T-cell (primary cell): ENCODE data around the gene BCO2. TPM values are rescaled to one million over a fixed set of nuclear protein-coding genes. Genes with fewer than 3 reads are reported as not detected.

Experiments
- ATAC-seq, 4 experiments: fragments of 200-7000 bp in 3 of 4; fragments of 150-1000 bp in 1 of 4; cut with Tn5 transposase; replicated peaks in 1 of 4; 1 replicate in 3 of 4; 2 replicates in 1 of 4; pipeline ENCODE4 v1.10.0; 2021; ENCODE audit warnings: moderate library complexity in 3 of 4, mild to moderate bottlenecking in 2 of 4, moderate number of reproducible peaks in 1 of 4
- CTCF ChIA-PET, 2 donors: fragments of 300-600 bp; sonication (Branson Sonifier 250); formaldehyde crosslinking; loops; one replicate each; lab custom pipeline; 2022; ENCODE audit warnings: antibody characterized with exemption in 2 of 2; lab: Charles Lee
- POLR2A ChIA-PET, 2 donors: fragments of 300-600 bp; sonication (Branson Sonifier 250); formaldehyde crosslinking; loops; one replicate each; lab custom pipeline; 2022; ENCODE audit warnings: antibody characterized with exemption in 2 of 2; lab: Charles Lee
- DNase-seq, 35 experiments: peaks; one replicate each; pipeline versions ENCODE4 v3.0.0 to v3.0.0-alpha.2; 2013 to 2023
- H3K27ac ChIP-seq: one replicate; pipeline ENCODE4 v1.5.1; 2013; ENCODE audit warnings: low read length
- H3K27me3 ChIP-seq, 2 experiments: replicated peaks in 1 of 2; 1 replicate in 1 of 2; 2 replicates in 1 of 2; pipeline versions ENCODE4 v1.6.1 to v1.7.0; 2013; ENCODE audit warnings: low read length in 1 of 2, mixed read lengths in 1 of 2; ENCODE audit not compliant: control insufficient read depth in 2 of 2, insufficient read depth in 2 of 2; ENCODE audit errors: extremely low read depth in 1 of 2
- H3K36me3 ChIP-seq, 2 donors: 1 replicate in 1 of 2; 2 replicates in 1 of 2; pipeline versions ENCODE4 v1.6.1 to v1.7.0; 2013; ENCODE audit warnings: low read length in 1 of 2; ENCODE audit not compliant: control insufficient read depth in 2 of 2, insufficient read depth in 1 of 2; ENCODE audit errors: extremely low read depth in 1 of 2
- H3K4me1 ChIP-seq, 2 experiments: 1 replicate in 1 of 2; 2 replicates in 1 of 2; pipeline versions ENCODE4 v1.6.1 to v1.7.0; 2013; ENCODE audit warnings: low read length in 2 of 2, mixed read lengths in 1 of 2; ENCODE audit not compliant: insufficient read depth in 2 of 2, control insufficient read depth in 1 of 2; ENCODE audit errors: extremely low read depth in 1 of 2
- H3K4me3 ChIP-seq, 2 donors: 1 replicate in 1 of 2; 2 replicates in 1 of 2; pipeline versions ENCODE4 v1.5.1 to v1.7.0; 2013; ENCODE audit warnings: mild to moderate bottlenecking in 2 of 2, low read length in 1 of 2, moderate library complexity in 1 of 2; ENCODE audit not compliant: control insufficient read depth in 1 of 2; ENCODE audit errors: extremely low read depth in 1 of 2
- H3K9me3 ChIP-seq: 2 replicates; pipeline ENCODE4 v1.7.0; 2013
- H3K27ac Mint-ChIP-seq, 2 donors: one replicate each; pipeline ENCODE4 v1.8.0; 2020 to 2021; ENCODE audit warnings: mild to moderate bottlenecking in 2 of 2, mixed read lengths in 2 of 2
- H3K27me3 Mint-ChIP-seq, 2 donors: one replicate each; pipeline ENCODE4 v1.8.0; 2021 to 2022; ENCODE audit warnings: mixed read lengths in 2 of 2
- H3K36me3 Mint-ChIP-seq: one replicate; pipeline ENCODE4 v1.8.0; 2021; ENCODE audit warnings: mixed read lengths
- H3K4me1 Mint-ChIP-seq, 3 donors: one replicate each; pipeline ENCODE4 v1.8.0; 2020 to 2022; ENCODE audit warnings: mixed read lengths in 3 of 3, mild to moderate bottlenecking in 1 of 3
- H3K4me3 Mint-ChIP-seq, 3 donors: one replicate each; pipeline ENCODE4 v1.8.0; 2020 to 2022; ENCODE audit warnings: mild to moderate bottlenecking in 3 of 3, mixed read lengths in 3 of 3, moderate library complexity in 3 of 3
- H3K9me3 Mint-ChIP-seq, 3 donors: one replicate each; pipeline ENCODE4 v1.8.0; 2020 to 2022; ENCODE audit warnings: mixed read lengths in 3 of 3
- WGBS: methylation state at CpG from one replicate; pipeline ENCODE4 v1.1.5; 2013; ENCODE audit warnings: missing lambda C conversion rate; ENCODE audit not compliant: insufficient coverage; 5-methylcytosine and 5-hydroxymethylcytosine counted together
- total RNA-seq, 35 experiments: library from RNA in 6 of 35; stranded (reverse) in 6 of 35; fragments of 120-200 nt in 1 of 35; gene quantifications; one replicate each; pipeline versions ENCODE4 v1.2.1 to v1.2.4 and lab custom pipeline; 2013 to 2026

The BCO2 gene
- total RNA-seq, 5 donors from 2014 or later (not counting 1 experiment from before 2014, with no cell fraction given): 1.5 to 3.2 (median 1.8) TPM

- DNase-seq (peak in 4 of 35 experiments; percentile 17 to 52 (median 45)), ATAC-seq (peak; percentile 71 to 74 (median 74))
- WGBS: no CpG with 5 or more reads among the region's 16 CpGs
- no peaks in the 10 kb centered on the region for H3K9me3 Mint-ChIP-seq
- Histone ChIP-seq H3K4me1 (peaks cover 13 to 17% of the 10 kb centered on the region in 2 experiments), H3K4me3 (peak overlapping the region; percentile 95), H3K9me3 (no peaks in the 10 kb centered on the region), H3K36me3 (peaks cover 4 to 19% of the 10 kb centered on the region in 2 donors), H3K27me3 (peaks cover 0 to 4% of the 10 kb centered on the region in 2 experiments), H3K27ac (peak overlapping the region; percentile 99)
- CTCF ChIA-PET: interaction anchor here in 1 of 2 donors (0.6 to 2.0 kb wide), 6 partner anchors 46 to 685 kb away, joined by 3 to 8 read pairs (median 4); no protein-coding TSS in a partner anchor
- POLR2A ChIA-PET: interaction anchor here (0.5 to 0.7 kb wide), 5 partner anchors 47 to 1164 kb away, joined by 3 to 13 read pairs (median 4); no protein-coding TSS in a partner anchor
- H3K36me3 Mint-ChIP-seq: peaks cover 28% of the 10 kb centered on the region
- peaks cover 16 to 33% (median 30%) of the 10 kb centered on the region in 3 donors for H3K4me1 Mint-ChIP-seq
- peak overlapping the region; percentile 89 to 97 for H3K27ac Mint-ChIP-seq
- peak overlapping the region; percentile 87 to 89 (median 89) for H3K4me3 Mint-ChIP-seq
- no peaks in the 10 kb centered on the region for H3K27me3 Mint-ChIP-seq
Observed at GRCh38 chr11:112226831-112227401, 51.6 kb downstream of the BCO2 start.

GRCh38 chr11:112227471-112227870, 52.2 kb downstream of the BCO2 start:
- ATAC-seq (no peak), DNase-seq (no peak)
- no peak overlapping the region for H3K27ac ChIP-seq
- Mint-ChIP-seq H3K27me3 (no peaks in the 10 kb centered on the region), H3K36me3 (peaks cover 34% of the 10 kb centered on the region), H3K4me1 (peaks cover 16 to 33% (median 30%) of the 10 kb centered on the region in 3 donors), H3K9me3 (no peaks in the 10 kb centered on the region), H3K4me3 (peak overlapping the region; percentile 87 to 89 (median 89)), H3K27ac (peak overlapping the region in 1 of 2 donors; percentile 97)
- no peak overlapping the region for H3K4me3 ChIP-seq
- H3K4me1 ChIP-seq: peaks cover 13 to 17% of the 10 kb centered on the region in 2 experiments
- POLR2A ChIA-PET: no interaction called here
- CTCF ChIA-PET: interaction anchor here in 1 of 2 donors (0.8 to 2.0 kb wide), 5 partner anchors 45 to 61 kb away, joined by 3 to 8 read pairs (median 5); no protein-coding TSS in a partner anchor
- 50% methylated on average over 2 of the region's 4 CpGs for WGBS
- peaks cover 0 to 3% of the 10 kb centered on the region in 2 experiments for H3K27me3 ChIP-seq
- peaks cover 9 to 21% of the 10 kb centered on the region in 2 donors for H3K36me3 ChIP-seq
- no peaks in the 10 kb centered on the region for H3K9me3 ChIP-seq

- CTCF ChIA-PET: interaction anchor here in 1 of 2 donors (1.0 kb wide), 1 partner anchor 51 kb away, joined by 9 read pairs; no protein-coding TSS in a partner anchor
- no peak overlapping the region for H3K27ac Mint-ChIP-seq
- peaks cover 38% of the 10 kb centered on the region for H3K36me3 Mint-ChIP-seq
- no peaks in the 10 kb centered on the region for H3K9me3 ChIP-seq
- ATAC-seq: no peak
- peaks cover 16 to 33% (median 30%) of the 10 kb centered on the region in 3 donors for H3K4me1 Mint-ChIP-seq
- no peaks in the 10 kb centered on the region for H3K9me3 Mint-ChIP-seq
- no peaks in the 10 kb centered on the region for H3K27me3 Mint-ChIP-seq
- no peak for DNase-seq
- POLR2A ChIA-PET: interaction anchor here in 1 of 2 donors (0.8 kb wide), 2 partner anchors 56 to 141 kb away, joined by 3 to 4 read pairs; no protein-coding TSS in a partner anchor
- no peaks in the 10 kb centered on the region for H3K27me3 ChIP-seq
- H3K4me3 Mint-ChIP-seq: no peak overlapping the region
- no peak overlapping the region for H3K4me3 ChIP-seq
- peaks cover 13 to 17% of the 10 kb centered on the region in 2 experiments for H3K4me1 ChIP-seq
- peaks cover 9 to 27% of the 10 kb centered on the region in 2 donors for H3K36me3 ChIP-seq
- H3K27ac ChIP-seq: no peak overlapping the region
- 100% methylated on average over 1 of the region's 2 CpGs for WGBS
Observed at GRCh38 chr11:112228706-112229105, 53.4 kb downstream of the BCO2 start.

- Mint-ChIP-seq H3K4me3 (no peak overlapping the region), H3K27me3 (no peaks in the 10 kb centered on the region), H3K9me3 (no peaks in the 10 kb centered on the region), H3K4me1 (peaks cover 16 to 33% (median 30%) of the 10 kb centered on the region in 3 donors), H3K36me3 (peaks cover 41% of the 10 kb centered on the region), H3K27ac (no peak overlapping the region)
- DNase-seq (no peak), ATAC-seq (no peak)
- Histone ChIP-seq H3K4me1 (peaks cover 13 to 17% of the 10 kb centered on the region in 2 experiments), H3K9me3 (no peaks in the 10 kb centered on the region), H3K27ac (no peak overlapping the region), H3K27me3 (no peaks in the 10 kb centered on the region), H3K4me3 (no peak overlapping the region), H3K36me3 (peaks cover 9 to 31% of the 10 kb centered on the region in 2 donors)
- WGBS: no CpG with 5 or more reads among the region's 7 CpGs
- CTCF ChIA-PET: interaction anchor here in 1 of 2 donors (1.0 kb wide), 1 partner anchor 50 kb away, joined by 9 read pairs; no protein-coding TSS in a partner anchor
- POLR2A ChIA-PET: interaction anchor here (0.5 to 0.8 kb wide), 3 partner anchors 9 to 59 kb away, joined by 3 to 7 read pairs (median 3); no protein-coding TSS in a partner anchor
Observed at GRCh38 chr11:112229159-112229558, 53.8 kb downstream of the BCO2 start.

- ATAC-seq (no peak), DNase-seq (no peak)
- H3K27me3 Mint-ChIP-seq: no peaks in the 10 kb centered on the region
- peaks cover 16 to 31% (median 30%) of the 10 kb centered on the region in 3 donors for H3K4me1 Mint-ChIP-seq
- no peak overlapping the region for H3K27ac ChIP-seq
- H3K27ac Mint-ChIP-seq: no peak overlapping the region
- ChIA-PET CTCF (interaction anchor here (0.5 to 1.2 kb wide), 4 partner anchors 9 to 1060 kb away, joined by 3 to 9 read pairs (median 4); no protein-coding TSS in a partner anchor), POLR2A (interaction anchor here in 1 of 2 donors (0.5 to 0.7 kb wide), 2 partner anchors 8 to 58 kb away, joined by 3 to 7 read pairs; no protein-coding TSS in a partner anchor)
- no peak overlapping the region for H3K4me3 ChIP-seq
- no peaks in the 10 kb centered on the region for H3K9me3 ChIP-seq
- H3K36me3 Mint-ChIP-seq: peaks cover 45% of the 10 kb centered on the region
- H3K36me3 ChIP-seq: peaks cover 9 to 35% of the 10 kb centered on the region in 2 donors
- H3K9me3 Mint-ChIP-seq: no peaks in the 10 kb centered on the region
- H3K27me3 ChIP-seq: no peaks in the 10 kb centered on the region
- H3K4me3 Mint-ChIP-seq: no peak overlapping the region
- no CpG with 5 or more reads among the region's 3 CpGs for whole genome bisulfite sequencing
- H3K4me1 ChIP-seq: peaks cover 13 to 17% of the 10 kb centered on the region in 2 experiments
Observed at GRCh38 chr11:112229746-112230433, 54.6 kb downstream of the BCO2 start.

- Histone ChIP-seq H3K4me3 (no peak overlapping the region), H3K36me3 (peaks cover 16 to 51% of the 10 kb centered on the region in 2 donors), H3K27me3 (no peaks in the 10 kb centered on the region), H3K9me3 (no peaks in the 10 kb centered on the region), H3K27ac (no peak overlapping the region), H3K4me1 (peaks cover 7 to 8% of the 10 kb centered on the region in 2 experiments)
- Mint-ChIP-seq H3K27ac (no peak overlapping the region), H3K4me3 (no peak overlapping the region), H3K9me3 (no peaks in the 10 kb centered on the region), H3K27me3 (no peaks in the 10 kb centered on the region), H3K4me1 (peaks cover 14 to 24% (median 21%) of the 10 kb centered on the region in 3 donors), H3K36me3 (peaks cover 60% of the 10 kb centered on the region)
- ATAC-seq: no peak
- DNase-seq: no peak
- POLR2A ChIA-PET: interaction anchor here (0.6 to 1.0 kb wide), 2 partner anchors 159 to 1573 kb away, joined by 3 to 6 read pairs; no protein-coding TSS in a partner anchor
- no CpG with 5 or more reads among the region's 2 CpGs for WGBS
- CTCF ChIA-PET: interaction anchor here (0.6 to 2.1 kb wide), 5 partner anchors 11 to 357 kb away, joined by 3 to 15 read pairs (median 3); no protein-coding TSS in a partner anchor
Observed at GRCh38 chr11:112231952-112232351, 56.6 kb downstream of the BCO2 start.
